Duodenal mucosa (tissue), 2 donors: ENCODE measurements around the gene GFRA1.

Experiments used
- H3K27ac ChIP-seq: one replicate; pipeline ENCODE4 v1.7.0; 2013; ENCODE audit warnings: low read depth, low read length
- H3K27me3 ChIP-seq, 2 donors: one replicate each; pipeline ENCODE4 v1.7.0; 2013; ENCODE audit warnings: low read length in 2 of 2, control low read depth in 1 of 2; ENCODE audit not compliant: insufficient read depth in 2 of 2, control insufficient read depth in 1 of 2
- H3K36me3 ChIP-seq, 2 donors: one replicate each; pipeline ENCODE4 v1.7.0; 2013; ENCODE audit warnings: low read length in 2 of 2, control low read depth in 1 of 2; ENCODE audit not compliant: insufficient read depth in 2 of 2, control insufficient read depth in 1 of 2
- H3K4me1 ChIP-seq, 2 donors: one replicate each; pipeline ENCODE4 v1.7.0; 2013; ENCODE audit warnings: low read length in 2 of 2, control low read depth in 1 of 2; ENCODE audit not compliant: insufficient read depth in 2 of 2, control insufficient read depth in 1 of 2
- H3K4me3 ChIP-seq, 2 donors: one replicate each; pipeline ENCODE4 v1.7.0; 2013; ENCODE audit warnings: low read length in 2 of 2, low read depth in 1 of 2
- H3K9ac ChIP-seq, 2 donors: one replicate each; pipeline ENCODE4 v1.7.0; 2013; ENCODE audit warnings: low read length in 2 of 2, low read depth in 1 of 2
- H3K9me3 ChIP-seq, 2 donors: one replicate each; pipeline ENCODE4 v1.7.0; 2013; ENCODE audit warnings: low read length in 2 of 2, control low read depth in 1 of 2; ENCODE audit not compliant: control insufficient read depth in 1 of 2

The GFRA1 gene

DNA sequence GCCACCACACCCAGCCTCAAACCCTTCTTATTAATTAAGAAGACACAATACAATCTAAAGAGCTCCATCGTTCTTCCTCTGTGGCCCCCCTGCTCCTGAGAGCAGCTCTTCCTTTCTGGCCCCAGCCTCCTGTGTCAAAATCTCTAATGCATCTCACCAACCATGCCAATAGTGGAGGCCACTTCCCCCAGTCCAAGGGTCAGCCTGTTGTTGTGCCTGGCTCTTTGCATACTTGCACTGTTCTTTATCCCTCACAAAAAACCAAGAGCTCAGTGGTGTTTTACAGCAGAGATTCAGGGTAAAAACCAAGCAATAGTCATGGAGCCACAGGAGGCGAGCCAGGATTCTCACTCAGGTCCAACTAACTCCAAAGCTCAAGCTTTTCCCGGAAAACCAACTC is 190.2 kb downstream of the GFRA1 start:
- Histone ChIP-seq H3K4me3 (no peak overlapping the region), H3K27me3 (no peaks in the 10 kb centered on the region), H3K27ac (no peak overlapping the region), H3K9me3 (no peaks in the 10 kb centered on the region), H3K9ac (no peak overlapping the region), H3K4me1 (no peaks in the 10 kb centered on the region), H3K36me3 (no peaks in the 10 kb centered on the region)

DNA sequence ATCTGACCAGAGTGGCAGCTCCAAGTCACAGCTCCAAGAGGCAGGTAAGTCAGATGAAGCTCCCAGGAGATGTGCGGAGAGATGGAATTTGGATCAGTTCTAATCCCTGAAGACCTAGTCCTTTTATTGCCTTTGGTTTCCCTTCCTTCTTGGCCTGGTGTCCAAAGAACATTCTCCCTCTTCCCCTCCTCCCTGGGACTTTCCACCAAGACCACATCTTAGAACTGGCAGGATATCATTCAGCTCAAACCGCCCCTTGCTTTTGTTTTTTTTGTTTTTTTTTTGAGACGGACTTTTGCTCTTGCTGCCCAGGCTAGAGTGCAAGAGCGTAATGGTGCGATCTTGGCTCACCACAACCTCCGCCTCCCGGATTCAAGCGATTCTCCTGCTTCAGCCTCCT is 190.8 kb downstream of the GFRA1 start:
- no peak overlapping the region for H3K9ac ChIP-seq
- H3K4me3 ChIP-seq = no peak overlapping the region
- H3K27ac ChIP-seq = no peak overlapping the region
- no peaks in the 10 kb centered on the region for H3K27me3 ChIP-seq
- no peaks in the 10 kb centered on the region for H3K4me1 ChIP-seq
- H3K9me3 ChIP-seq = no peaks in the 10 kb centered on the region
- H3K36me3 ChIP-seq = no peaks in the 10 kb centered on the region

DNA sequence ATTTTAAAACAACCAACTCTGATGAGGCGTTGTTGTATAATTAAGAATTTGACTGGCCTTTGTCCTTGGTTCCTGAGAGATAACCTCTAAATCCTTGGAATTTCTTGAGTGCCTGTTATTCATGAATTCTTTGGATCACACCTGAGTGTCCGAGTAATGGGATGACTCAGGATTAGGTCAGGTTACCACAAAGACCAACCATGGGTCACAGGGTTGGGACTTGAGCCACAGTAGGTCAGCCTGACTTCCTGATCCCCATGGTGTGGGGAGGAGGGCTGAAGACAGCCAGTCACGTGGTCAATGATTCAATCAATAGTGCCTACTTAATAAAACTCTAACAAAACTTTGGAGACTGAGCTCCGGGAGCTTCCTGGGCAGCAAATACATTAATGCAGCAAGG is 192.5 kb downstream of the GFRA1 start:
- Histone ChIP-seq H3K4me3 (no peak overlapping the region), H3K9me3 (no peaks in the 10 kb centered on the region), H3K4me1 (no peaks in the 10 kb centered on the region), H3K27me3 (no peaks in the 10 kb centered on the region), H3K36me3 (no peaks in the 10 kb centered on the region), H3K9ac (no peak overlapping the region), H3K27ac (no peak overlapping the region)

DNA sequence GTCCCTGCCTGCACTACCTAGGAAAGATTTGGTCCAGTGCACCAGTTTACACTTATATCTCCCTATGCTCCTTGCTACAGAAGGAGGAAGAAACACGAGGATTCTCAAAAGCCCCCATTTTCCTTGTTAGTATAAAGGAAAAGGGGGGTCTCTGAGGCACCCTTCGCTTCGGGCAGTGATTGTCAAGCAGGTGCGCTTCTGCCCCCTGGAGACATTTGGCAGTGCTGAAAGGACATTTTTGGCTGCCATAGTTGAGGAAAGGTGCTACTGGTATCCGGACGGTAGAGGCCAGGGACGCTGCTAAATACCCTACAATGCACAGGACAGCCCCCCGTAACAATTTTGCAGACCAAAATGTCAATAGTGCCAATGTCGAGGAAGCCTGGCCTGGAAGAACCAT is 193.7 kb downstream of the GFRA1 start:
- H3K36me3 ChIP-seq = no peaks in the 10 kb centered on the region
- H3K9ac ChIP-seq = no peak overlapping the region
- no peaks in the 10 kb centered on the region for H3K9me3 ChIP-seq
- H3K27ac ChIP-seq = no peak overlapping the region
- no peak overlapping the region for H3K4me3 ChIP-seq
- H3K27me3 ChIP-seq = no peaks in the 10 kb centered on the region
- H3K4me1 ChIP-seq = no peaks in the 10 kb centered on the region

DNA sequence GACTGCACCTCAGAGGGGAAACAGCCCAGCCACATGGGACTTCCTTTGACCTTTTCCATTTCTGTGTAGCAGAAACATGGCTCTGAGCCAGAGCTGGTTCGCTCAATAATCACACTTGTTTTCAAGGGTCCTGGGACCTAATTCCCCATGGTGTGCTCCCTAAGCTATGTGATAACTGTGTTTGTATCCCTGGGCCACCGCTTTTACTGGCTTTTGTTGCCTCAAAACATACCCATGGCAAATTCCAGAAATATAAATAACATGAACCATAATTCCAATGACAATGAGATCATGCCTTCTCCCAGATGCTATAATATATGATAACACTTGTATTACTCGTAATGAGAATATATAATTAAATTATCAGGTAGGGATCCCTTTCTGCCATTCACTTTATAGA is 196.4 kb downstream of the GFRA1 start:
- H3K4me1 ChIP-seq = no peaks in the 10 kb centered on the region
- H3K27ac ChIP-seq = no peak overlapping the region
- no peaks in the 10 kb centered on the region for H3K27me3 ChIP-seq
- H3K36me3 ChIP-seq = no peaks in the 10 kb centered on the region
- H3K9ac ChIP-seq = no peak overlapping the region
- no peak overlapping the region for H3K4me3 ChIP-seq
- no peaks in the 10 kb centered on the region for H3K9me3 ChIP-seq

DNA sequence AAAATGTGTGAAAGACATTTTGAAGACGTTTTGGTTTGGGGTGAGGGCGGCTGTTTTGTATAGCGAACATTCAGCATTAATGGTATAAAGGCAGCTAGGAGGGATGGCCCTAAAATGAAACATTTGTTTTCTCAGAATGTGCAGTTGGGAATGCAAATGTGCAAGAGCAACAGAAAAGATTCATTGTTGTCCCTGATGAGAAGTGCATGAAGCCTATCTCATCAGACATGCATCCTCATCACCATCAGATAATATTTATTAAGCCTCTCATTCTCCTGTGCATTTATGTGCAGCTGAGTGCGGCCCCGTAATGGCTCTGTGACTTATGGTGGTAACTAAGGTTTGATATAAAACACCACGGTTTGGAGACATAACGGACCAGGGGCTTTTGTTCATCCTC is 199.5 kb downstream of the GFRA1 start:
- H3K27me3 ChIP-seq = no peaks in the 10 kb centered on the region
- H3K27ac ChIP-seq = no peak overlapping the region
- H3K4me1 ChIP-seq = no peaks in the 10 kb centered on the region
- no peak overlapping the region for H3K9ac ChIP-seq
- H3K9me3 ChIP-seq = no peaks in the 10 kb centered on the region
- no peak overlapping the region for H3K4me3 ChIP-seq
- no peaks in the 10 kb centered on the region for H3K36me3 ChIP-seq

DNA sequence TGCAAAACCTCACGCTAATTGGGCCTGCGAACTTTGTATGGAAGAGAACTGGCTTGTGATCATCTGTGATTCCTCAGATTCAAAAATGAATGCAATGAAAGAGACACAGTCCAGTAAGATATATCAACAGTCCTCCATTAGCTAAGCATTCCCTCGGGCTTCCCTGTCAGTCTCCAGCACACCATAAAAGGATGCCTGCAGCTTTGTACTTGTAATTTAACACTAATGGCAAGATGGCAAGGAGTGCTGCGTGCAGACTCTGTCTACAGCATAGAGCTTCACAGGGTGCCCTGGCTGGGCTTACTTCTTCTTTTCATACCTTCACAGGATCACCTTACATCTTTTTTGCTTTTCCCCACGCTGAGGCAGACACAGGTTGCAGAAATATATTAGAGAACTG is 200.0 kb downstream of the GFRA1 start:
- H3K9me3 ChIP-seq = no peaks in the 10 kb centered on the region
- H3K4me3 ChIP-seq = no peak overlapping the region
- H3K27ac ChIP-seq = no peak overlapping the region
- H3K36me3 ChIP-seq = no peaks in the 10 kb centered on the region
- no peaks in the 10 kb centered on the region for H3K27me3 ChIP-seq
- no peaks in the 10 kb centered on the region for H3K4me1 ChIP-seq
- H3K9ac ChIP-seq = no peak overlapping the region

DNA sequence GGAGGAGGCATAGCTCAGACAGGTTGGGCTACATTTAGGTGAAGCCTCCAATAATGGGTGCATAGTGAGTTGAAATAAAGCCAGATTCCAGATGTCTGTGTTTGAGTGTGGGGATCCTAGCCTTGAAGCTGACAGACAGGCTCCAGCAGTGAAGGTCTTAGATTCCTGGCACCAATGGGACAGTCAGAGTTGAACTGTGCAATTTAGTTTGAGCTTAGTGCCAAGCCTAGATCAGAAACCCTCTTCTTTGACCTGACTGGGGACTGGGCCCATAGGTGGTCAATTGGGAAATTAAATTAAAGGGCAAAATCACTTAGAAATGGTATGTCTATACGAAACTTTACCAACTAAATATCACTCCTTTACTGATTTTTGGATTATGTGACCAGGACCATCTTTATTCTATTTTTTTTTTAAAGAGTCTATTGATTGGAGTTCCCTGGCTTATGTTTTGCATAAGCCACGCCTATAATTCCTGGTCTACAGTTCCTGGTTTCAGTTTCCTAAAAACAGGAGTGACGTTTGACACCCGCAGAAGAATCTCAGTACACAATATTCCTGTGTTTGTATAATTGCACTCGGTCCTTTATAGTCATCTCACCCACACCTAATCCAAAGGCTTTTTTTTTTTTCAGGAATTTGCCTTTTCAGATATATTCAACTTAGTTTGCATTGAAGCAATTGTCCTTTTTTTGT is 201.4 kb downstream of the GFRA1 start:
- no peaks in the 10 kb centered on the region for H3K9me3 ChIP-seq
- no peaks in the 10 kb centered on the region for H3K36me3 ChIP-seq
- no peak overlapping the region for H3K9ac ChIP-seq
- no peaks in the 10 kb centered on the region for H3K4me1 ChIP-seq
- no peak overlapping the region for H3K27ac ChIP-seq
- no peak overlapping the region for H3K4me3 ChIP-seq
- H3K27me3 ChIP-seq = no peaks in the 10 kb centered on the region

DNA sequence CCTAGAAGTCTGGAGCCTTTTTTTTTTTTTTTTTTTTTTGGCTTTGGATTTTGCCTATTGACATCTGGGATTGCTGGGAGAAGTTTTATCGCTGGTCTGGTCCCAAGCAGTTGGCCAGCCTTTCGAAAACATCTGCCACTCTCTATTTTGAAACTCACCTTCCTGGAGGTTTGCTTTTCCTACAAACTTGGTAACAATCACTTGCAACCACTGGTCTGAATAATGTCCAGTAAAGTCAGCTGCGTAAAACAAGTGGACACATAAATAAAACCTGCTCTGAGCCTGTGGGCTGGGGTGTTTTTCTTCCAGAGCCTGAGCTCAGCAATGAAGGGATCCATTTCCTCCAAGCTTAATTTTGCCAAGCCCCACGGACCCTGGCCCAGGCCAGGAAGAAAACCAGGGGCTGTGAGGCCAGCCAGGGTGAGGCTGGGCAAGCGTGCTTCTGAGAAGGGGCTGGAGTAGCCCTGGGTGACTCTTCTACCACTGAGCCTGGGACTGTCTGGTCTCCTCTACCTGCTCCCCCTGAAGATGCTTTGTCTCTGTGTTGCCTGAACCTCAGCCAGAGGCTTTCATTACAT is 202.2 kb downstream of the GFRA1 start:
- Histone ChIP-seq H3K27ac (no peak overlapping the region), H3K9ac (no peak overlapping the region), H3K4me1 (no peaks in the 10 kb centered on the region), H3K36me3 (no peaks in the 10 kb centered on the region), H3K27me3 (no peaks in the 10 kb centered on the region), H3K9me3 (no peaks in the 10 kb centered on the region), H3K4me3 (no peak overlapping the region)

DNA sequence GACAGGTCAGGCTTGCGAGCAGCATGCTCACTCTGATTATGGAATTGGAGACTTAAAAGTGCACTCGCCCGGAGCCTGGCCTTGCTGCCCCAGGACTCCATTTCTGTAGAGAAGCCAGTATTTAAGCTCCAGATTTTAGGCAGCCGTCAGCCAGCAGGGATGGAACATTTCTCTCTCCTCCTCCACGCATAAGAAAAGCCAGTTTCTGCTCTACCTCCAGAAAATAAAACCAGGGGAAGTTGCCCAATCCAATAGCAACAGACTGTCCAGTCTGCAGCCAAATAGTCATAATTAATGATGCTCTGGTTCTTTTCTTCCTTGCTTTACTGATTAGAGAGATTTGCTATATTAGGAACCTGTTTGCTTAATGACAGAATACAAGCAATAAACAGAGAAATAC is 203.2 kb downstream of the GFRA1 start:
- Histone ChIP-seq H3K4me1 (no peaks in the 10 kb centered on the region), H3K9ac (no peak overlapping the region), H3K4me3 (no peak overlapping the region), H3K9me3 (no peaks in the 10 kb centered on the region), H3K27ac (no peak overlapping the region), H3K36me3 (no peaks in the 10 kb centered on the region), H3K27me3 (no peaks in the 10 kb centered on the region)
